ENCODE results near the gene DHX38.

GRCh38 chr16:72094266-72094610 lies 591 bp downstream of the DHX38 start:
- no peak for TF ChIP-seq CTCF (IDR thresholded peaks at IDR 0.05)
- no peak for TF ChIP-seq EP300 (IDR thresholded peaks at IDR 0.05)

All from stomach (tissue), 4 donors.